K562 (cell line): ENCODE measurements around the gene ABCD4. TPM values are rescaled to one million over a fixed set of nuclear protein-coding genes. Genes with fewer than 3 reads are reported as not detected.
"Not testable (repeated sequence)": the region's sequence is repeated elsewhere in the genome, so short reads cannot be mapped to it uniquely, and the experiment has no call there.

Source experiments
- ATAC-seq: fragments of 200-7000 bp; cut with Tn5 transposase; 3 replicates; pipeline ENCODE4 v1.9.1; 2020; ENCODE audit warnings: moderate library complexity
- BruUV-seq: library from RNA; stranded (reverse); fragments of 400-500 nt; replicated peaks from 2 replicates; lab custom pipeline; 2021; lab: Mats Ljungman, UMichigan
- CTCF ChIA-PET: fragments of 300-600 bp; formaldehyde crosslinking; extraction: SDS; loops from one replicate; lab custom pipeline; 2021; ENCODE audit warnings: low intra/inter-chr PET ratio; lab: Yijun Ruan, JAX
- POLR2A ChIA-PET: fragments of 300-600, 350-650 bp; sonication (Branson Sonifier 250); formaldehyde crosslinking; extraction: SDS; loops from one replicate; lab custom pipeline; 2021; ENCODE audit warnings: antibody characterized with exemption, inconsistent platforms; lab: Yijun Ruan, JAX
- DNase-seq, 4 experiments: peaks; one replicate each; pipeline versions ENCODE4 v3.0.0 to v3.0.0-alpha.2; 2011 to 2018; ENCODE audit warnings: low spot score in 3 of 4, mixed read lengths in 3 of 4; ENCODE audit errors: extremely low read depth in 1 of 4
- FAIRE-seq: peaks from 2 replicates; lab custom pipeline; 2011; peaks lifted over from hg19 to GRCh38; lab: Jason Lieb, UNC
- H2AFZ ChIP-seq: 2 replicates; pipeline ENCODE4 v1.6.0; 2011; ENCODE audit warnings: low read depth, low read length, control low read depth, inconsistent platforms
- H3K27ac ChIP-seq: fragments of 200-600 bp; 3 replicates; pipeline ENCODE4 v1.8.0; 2011; ENCODE audit warnings: low read depth, mild to moderate bottlenecking, control low read depth, inconsistent platforms, low read length, moderate library complexity, mixed read lengths; ENCODE audit errors: extremely low read depth
- H3K27me3 ChIP-seq, 2 experiments: fragments of 300-600 bp in 1 of 2; 2 replicates in 1 of 2; 3 replicates in 1 of 2; pipeline versions ENCODE4 v1.6.0 to v1.8.0; 2011; ENCODE audit warnings: inconsistent platforms in 2 of 2, low read length in 2 of 2, mild to moderate bottlenecking in 1 of 2, mixed read lengths in 1 of 2, moderate library complexity in 1 of 2; ENCODE audit not compliant: control insufficient read depth in 2 of 2, insufficient read depth in 2 of 2
- H3K36me3 ChIP-seq: fragments of 300-600 bp; 3 replicates; pipeline ENCODE4 v1.8.0; 2011; ENCODE audit warnings: mild to moderate bottlenecking, low read length, inconsistent platforms; ENCODE audit not compliant: control insufficient read depth, insufficient read depth
- H3K4me1 ChIP-seq, 2 experiments: fragments of 200-600 bp in 1 of 2; replicated peaks in 1 of 2; 2 replicates in 1 of 2; 3 replicates in 1 of 2; pipeline versions ENCODE4 v1.5.1 to v1.8.0; 2011; ENCODE audit warnings: inconsistent platforms in 2 of 2, low read length in 2 of 2, mild to moderate bottlenecking in 1 of 2, mixed read lengths in 1 of 2, moderate library complexity in 1 of 2; ENCODE audit not compliant: control insufficient read depth in 2 of 2, insufficient read depth in 2 of 2
- H3K4me2 ChIP-seq: 2 replicates; pipeline ENCODE4 v1.6.1; 2011; ENCODE audit warnings: low read length, control low read depth, inconsistent platforms, mixed read lengths; ENCODE audit not compliant: insufficient read depth
- H3K4me3 ChIP-seq: fragments of 200-600 bp; sonication (generic), shearing (Covaris generic); 2 replicates; pipeline ENCODE4 v1.5.1; 2016; ENCODE audit warnings: control low read depth, inconsistent platforms
- H3K79me2 ChIP-seq: fragments of 200-600 bp; 3 replicates; pipeline ENCODE4 v1.8.0; 2011; ENCODE audit warnings: low read length, inconsistent platforms; ENCODE audit not compliant: control insufficient read depth, insufficient read depth
- H3K9ac ChIP-seq, 2 experiments: 2 replicates each; pipeline versions ENCODE4 v1.6.0 to v1.6.1; 2011; ENCODE audit warnings: low read depth in 2 of 2, low read length in 2 of 2, control low read depth in 1 of 2, inconsistent platforms in 1 of 2, mild to moderate bottlenecking in 1 of 2, mixed read lengths in 1 of 2; ENCODE audit not compliant: insufficient read depth in 1 of 2
- H3K9me1 ChIP-seq: one replicate; pipeline ENCODE4 v1.6.0; 2011; ENCODE audit warnings: inconsistent platforms, mild to moderate bottlenecking, low read length, moderate library complexity; ENCODE audit not compliant: control insufficient read depth, insufficient read depth
- H3K9me3 ChIP-seq: replicated peaks from 2 replicates; pipeline ENCODE4 v1.5.1; 2011; ENCODE audit warnings: low read depth, low read length, inconsistent platforms; ENCODE audit not compliant: control insufficient read depth, insufficient read depth
- H4K20me1 ChIP-seq: replicated peaks from 2 replicates; pipeline ENCODE4 v1.6.1; 2011; ENCODE audit warnings: low read length, inconsistent platforms, mixed read lengths; ENCODE audit not compliant: control insufficient read depth, insufficient read depth
- CREM ChIP-seq: IDR thresholded peaks from 2 replicates; pipeline ENCODE4 v1.6.1; 2014; ENCODE audit warnings: antibody characterized with exemption, low read depth
- DPF2 ChIP-seq: fragments of 450-650 bp; IDR thresholded peaks from 2 replicates; pipeline ENCODE4 v1.6.1; 2016
- GATA2 ChIP-seq: sonication (generic); formaldehyde crosslinking; IDR thresholded peaks from 2 replicates; pipeline ENCODE4 v1.4.0; 2020; ENCODE audit warnings: mild to moderate bottlenecking, missing genetic modification reagents
- HCFC1 ChIP-seq: IDR thresholded peaks from 2 replicates; pipeline ENCODE4 v1.6.1; 2012; ENCODE audit warnings: low read depth, low read length, improper control_type of control experiment
- NFYB ChIP-seq: IDR thresholded peaks from 2 replicates; pipeline ENCODE4 v1.6.1; 2011; ENCODE audit warnings: mild to moderate bottlenecking, moderate library complexity; ENCODE audit not compliant: insufficient read length; ENCODE audit errors: extremely low read depth
- PHF8 ChIP-seq: fragments of 200-600 bp; sonication (generic); IDR thresholded peaks from 2 replicates; pipeline ENCODE4 v1.6.1; 2012; ENCODE audit warnings: mixed run types, mild to moderate bottlenecking, inconsistent platforms, low read length, moderate library complexity, borderline replicate concordance
- ZNF239 ChIP-seq: fragments of 250-450 bp; sonication (Bioruptor Pico); IDR thresholded peaks from 2 replicates; pipeline ENCODE4 v1.4.0; 2020; ENCODE audit warnings: mild to moderate bottlenecking
- ZNF445 ChIP-seq: fragments of 250-450 bp; sonication (Bioruptor Pico); IDR thresholded peaks from 2 replicates; pipeline ENCODE4 v1.4.0; 2020; ENCODE audit warnings: low read depth, mild to moderate bottlenecking, moderate library complexity
- WGBS: fragments of 100-300 bp; shearing (Covaris generic); methylation state at CpG from one replicate; pipeline ENCODE4 v1.1.6; 2016; ENCODE audit warnings: low coverage, mixed read lengths; ENCODE audit not compliant: insufficient coverage; ENCODE audit errors: missing lambda C conversion rate; 5-methylcytosine and 5-hydroxymethylcytosine counted together
- in situ Hi-C: fragments of 300-500 bp; cut with MboI; formaldehyde crosslinking; loops from 4 replicates; pipeline ENCODE4 v1.15.0; 2018; ENCODE audit warnings: inconsistent platforms, mixed read lengths
- intact Hi-C: fragments of 100-400 bp; cut with micrococcal nuclease; formaldehyde crosslinking; loops from 2 replicates; pipeline ENCODE4 v1.14.2; 2022
- polyA plus RNA-seq, 8 experiments: library from polyadenylated mRNA; depleted of rRNA in 4 of 8; stranded (reverse) in 5 of 8; unstranded in 3 of 8; fragments of >200 nt; fragmentation: Nextera tagmentation in 2 of 8; fragmentation: Illumina TruSeq in 1 of 8; extraction: Ambion mirVana in 2 of 8; extraction: Trizol in 1 of 8; gene quantifications; 2 replicates each; pipeline versions ENCODE4 v1.2.1 to v1.2.3, GENCODE V29; 2011 to 2014; ENCODE audit warnings: inconsistent platforms in 1 of 8, missing spikeins in 1 of 8
- total RNA-seq, 7 experiments: library from RNA; depleted of rRNA in 6 of 7; stranded (reverse); fragments of >200 nt in 6 of 7; fragmentation: Illumina TruSeq in 2 of 7; extraction: Trizol in 2 of 7; gene quantifications; 2 replicates each; pipeline versions ENCODE4 v1.2.1 to v1.2.3, GENCODE V29; 2011 to 2021; ENCODE audit warnings: low replicate concordance in 1 of 7
- TF ChIP-seq, protein P1 (sequence below): fragments of 250-450 bp; sonication (Bioruptor Pico); IDR thresholded peaks from 2 replicates; pipeline ENCODE4 v1.5.1; 2021; ENCODE audit warnings: mild to moderate bottlenecking
- TF ChIP-seq, protein P2 (sequence below), 2 experiments: fragments of 250-450 bp in 1 of 2; fragments of 450-650 bp in 1 of 2; sonication (Bioruptor Pico) in 1 of 2; IDR thresholded peaks; 2 replicates each; pipeline versions ENCODE4 v1.6.1 to v1.8.0; 2016 to 2021; ENCODE audit warnings: mild to moderate bottlenecking in 2 of 2, moderate library complexity in 2 of 2, missing compliant biosample characterization in 1 of 2, missing genetic modification characterization in 1 of 2

Gene ABCD4
- total and polyA plus RNA-seq, 9 of the 15 experiments (the other 6 are each of a cell fraction or from before 2014, with no cell fraction given): 3.5 to 17.2 (median 12.4) TPM

GRCh38 chr14:74270382-74271177 lies 32.2 kb downstream of the ABCD4 start:
- H3K9me3 ChIP-seq, intact Hi-C loops, H3K27ac ChIP-seq, H3K27me3 ChIP-seq, CTCF ChIA-PET, H3K4me1 ChIP-seq, H3K4me2 ChIP-seq, H2AFZ ChIP-seq, H4K20me1 ChIP-seq, BruUV-seq, H3K79me2 ChIP-seq, H3K4me3 ChIP-seq, H3K36me3 ChIP-seq, ATAC-seq, FAIRE-seq, H3K9ac ChIP-seq, H3K9me1 ChIP-seq, in situ Hi-C loops: not testable (repeated sequence)
- 0 out of 2 replicates have a peak, but pooled peaks have one; percentile 19 for TF ChIP-seq DPF2
- 6% methylated on average over 8 of the region's 14 CpGs for WGBS
- DNase-seq: peak in 1 of 4 experiments; percentile 16
- POLR2A ChIA-PET: interaction anchor here (0.6 kb wide), 1 partner anchor 96 kb away, joined by 4 read pairs; no protein-coding TSS in a partner anchor

GRCh38 chr14:74267588-74267987 lies 35.1 kb downstream of the ABCD4 start:
- H3K9me3 ChIP-seq: no peaks in the 10 kb centered on the region
- ChIA-PET CTCF (no interaction called here), POLR2A (interaction anchor here (1.4 kb wide), 1 partner anchor 10 kb away, joined by 3 read pairs; no protein-coding TSS in a partner anchor)
- peaks cover 0 to 12% of the 10 kb centered on the region in 2 experiments; a peak in 2 of 5 replicates for H3K27me3 ChIP-seq
- no peak overlapping the region for H3K4me2 ChIP-seq
- intact Hi-C loops (no loop called here), in situ Hi-C loops (no loop called here)
- H3K27ac ChIP-seq: no peak overlapping the region
- no peak overlapping the region for H3K9ac ChIP-seq
- no peaks in the 10 kb centered on the region; a peak in 1 of 5 replicates for H3K4me1 ChIP-seq
- DNase-seq (no peak), ATAC-seq (no peak), FAIRE-seq (no peak)
- H3K9me1 ChIP-seq: no peaks in the 10 kb centered on the region
- no TSS peak for BruUV-seq
- WGBS: 14% methylated on average over 2 of the region's 3 CpGs
- H3K36me3 ChIP-seq: no peaks in the 10 kb centered on the region
- H3K4me3 ChIP-seq: no peak overlapping the region
- H3K79me2 ChIP-seq: no peaks in the 10 kb centered on the region
- no peaks in the 10 kb centered on the region for H4K20me1 ChIP-seq
- TF ChIP-seq ZNF445 (CRISPR knock-in tag) (no peak), PHF8 (no peak), NFYB (no peak), HCFC1 (no peak), CREM (no peak), ZNF239 (CRISPR knock-in tag) (no peak), GATA2 (CRISPR knock-in tag) (no peak)
- TF ChIP-seq, protein P1, sequence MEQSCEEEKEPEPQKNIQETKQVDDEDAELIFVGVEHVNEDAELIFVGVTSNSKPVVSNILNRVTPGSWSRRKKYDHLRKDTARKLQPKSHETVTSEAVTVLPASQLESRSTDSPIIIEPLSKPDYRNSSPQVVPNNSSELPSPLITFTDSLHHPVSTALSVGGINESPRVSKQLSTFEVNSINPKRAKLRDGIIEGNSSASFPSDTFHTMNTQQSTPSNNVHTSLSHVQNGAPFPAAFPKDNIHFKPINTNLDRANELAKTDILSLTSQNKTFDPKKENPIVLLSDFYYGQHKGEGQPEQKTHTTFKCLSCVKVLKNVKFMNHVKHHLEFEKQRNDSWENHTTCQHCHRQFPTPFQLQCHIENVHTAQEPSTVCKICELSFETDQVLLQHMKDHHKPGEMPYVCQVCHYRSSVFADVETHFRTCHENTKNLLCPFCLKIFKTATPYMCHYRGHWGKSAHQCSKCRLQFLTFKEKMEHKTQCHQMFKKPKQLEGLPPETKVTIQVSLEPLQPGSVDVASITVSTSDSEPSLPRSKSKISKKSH (CRISPR knock-in tag): no peak
- TF ChIP-seq, protein P2, sequence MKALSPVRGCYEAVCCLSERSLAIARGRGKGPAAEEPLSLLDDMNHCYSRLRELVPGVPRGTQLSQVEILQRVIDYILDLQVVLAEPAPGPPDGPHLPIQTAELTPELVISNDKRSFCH (CRISPR knock-in tag; IDR thresholded peaks at IDR 0.05): no peak
- TF ChIP-seq, protein P2 (tag; IDR thresholded peaks at IDR 0.05): no peak
- no peak overlapping the region for H2AFZ ChIP-seq
